Measurements from ENCODE around the gene DOLPP1.

The DOLPP1 gene

GRCh38 chr9:129102791-129103594 lies 22.1 kb downstream of the DOLPP1 start:
- no peaks in the 10 kb centered on the region for H3K9me3 ChIP-seq (ENCODE audit: low read depth, low read length)
- no peak overlapping the region for H3K4me3 ChIP-seq
- TF ChIP-seq POLR2AphosphoS5 (IDR thresholded peaks at IDR 0.05; ENCODE audit: borderline replicate concordance, low read depth, low read length) (no peak), FOXP2 (optimal IDR thresholded peaks at IDR 0.05; ENCODE audit: control extremely low read depth, extremely low read length, insufficient read depth) (no peak), EZH2 (IDR thresholded peaks at IDR 0.05) (no peak)
- no peak for DNase-seq (ENCODE audit: low read depth, low spot score)
- no peak overlapping the region for H3K27ac ChIP-seq
- H3K9ac ChIP-seq (ENCODE audit: insufficient read length), result no peak overlapping the region
- H3K36me3 ChIP-seq (ENCODE audit: insufficient read depth, low read length), result no peaks in the 10 kb centered on the region

- no peak overlapping the region for H3K27ac ChIP-seq
- no peaks in the 10 kb centered on the region for H3K36me3 ChIP-seq (ENCODE audit: insufficient read depth, low read length)
- H3K4me3 ChIP-seq, result no peak overlapping the region
- H3K9ac ChIP-seq (ENCODE audit: insufficient read length), result no peak overlapping the region
- DNase-seq (ENCODE audit: low read depth, low spot score), result no peak
- no peaks in the 10 kb centered on the region for H3K9me3 ChIP-seq (ENCODE audit: low read depth, low read length)
- TF ChIP-seq POLR2AphosphoS5 (IDR thresholded peaks at IDR 0.05; ENCODE audit: borderline replicate concordance, low read depth, low read length) (no peak), FOXP2 (optimal IDR thresholded peaks at IDR 0.05; ENCODE audit: control extremely low read depth, extremely low read length, insufficient read depth) (no peak), EZH2 (IDR thresholded peaks at IDR 0.05) (no peak)
Measured at GRCh38 chr9:129103595-129103965, 22.7 kb downstream of the DOLPP1 start.

GRCh38 chr9:129104051-129104450 lies 23.1 kb downstream of the DOLPP1 start:
- no peak for TF ChIP-seq POLR2AphosphoS5 (IDR thresholded peaks at IDR 0.05; ENCODE audit: borderline replicate concordance, low read depth, low read length)
- TF ChIP-seq FOXP2 (optimal IDR thresholded peaks at IDR 0.05; ENCODE audit: control extremely low read depth, extremely low read length, insufficient read depth), result no peak
- TF ChIP-seq EZH2 (IDR thresholded peaks at IDR 0.05), result no peak
- H3K27ac ChIP-seq, result no peak overlapping the region
- no peaks in the 10 kb centered on the region for H3K9me3 ChIP-seq (ENCODE audit: low read depth, low read length)
- no peak for DNase-seq (ENCODE audit: low read depth, low spot score)
- H3K9ac ChIP-seq (ENCODE audit: insufficient read length), result no peak overlapping the region
- H3K36me3 ChIP-seq (ENCODE audit: insufficient read depth, low read length), result no peaks in the 10 kb centered on the region
- H3K4me3 ChIP-seq, result no peak overlapping the region

DNA sequence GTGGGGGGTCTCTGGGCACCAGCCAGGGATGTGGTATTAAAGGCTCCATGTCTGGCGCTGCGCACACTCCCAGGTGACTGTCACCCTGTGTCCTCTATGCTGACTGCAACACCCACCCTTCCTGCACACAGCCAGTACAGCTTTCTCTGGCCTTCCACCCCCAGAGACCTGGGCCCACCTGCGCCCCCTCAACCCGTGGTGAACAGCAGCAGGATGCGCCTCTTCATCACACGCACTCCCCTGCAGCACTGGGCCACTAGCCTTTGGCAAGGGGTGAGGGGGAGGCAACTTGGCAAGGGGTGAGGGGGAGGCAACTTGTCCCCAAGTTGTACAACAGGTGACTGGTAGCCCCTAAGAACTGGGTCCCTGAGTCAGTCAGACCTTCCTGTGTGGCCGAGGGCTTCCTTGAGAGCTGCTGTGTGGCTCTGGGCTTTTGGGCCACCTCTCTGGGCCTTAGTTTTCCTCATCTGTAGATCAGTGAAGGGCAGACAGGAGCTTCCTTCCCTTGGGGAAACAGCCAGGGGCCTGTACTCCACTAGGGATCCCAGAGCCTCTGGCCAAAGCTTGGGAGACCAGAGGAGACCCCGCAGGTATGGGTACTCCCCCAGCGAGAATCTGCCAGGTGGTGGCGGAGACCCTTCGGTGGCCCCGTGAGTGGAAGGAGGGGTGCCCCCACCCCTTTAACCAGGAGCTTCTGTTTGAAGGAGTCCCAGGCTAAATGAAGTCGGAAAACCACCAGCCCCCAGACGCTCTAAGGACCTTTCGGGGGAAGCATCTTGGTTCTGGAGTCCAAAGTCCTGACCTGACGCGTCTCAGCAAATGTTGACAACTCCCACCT lies 25.2 kb downstream of the DOLPP1 start:
- Histone ChIP-seq H3K27ac (no peak overlapping the region), H3K36me3 (ENCODE audit: insufficient read depth, low read length) (no peaks in the 10 kb centered on the region), H3K9ac (ENCODE audit: insufficient read length) (no peak overlapping the region), H3K4me3 (no peak overlapping the region), H3K9me3 (ENCODE audit: low read depth, low read length) (no peaks in the 10 kb centered on the region)
- DNase-seq (ENCODE audit: low read depth, low spot score), result no peak
- no peak for TF ChIP-seq EZH2 (IDR thresholded peaks at IDR 0.05)
- TF ChIP-seq POLR2AphosphoS5 (IDR thresholded peaks at IDR 0.05; ENCODE audit: borderline replicate concordance, low read depth, low read length), result no peak
- no peak for TF ChIP-seq FOXP2 (optimal IDR thresholded peaks at IDR 0.05; ENCODE audit: control extremely low read depth, extremely low read length, insufficient read depth)

DNA sequence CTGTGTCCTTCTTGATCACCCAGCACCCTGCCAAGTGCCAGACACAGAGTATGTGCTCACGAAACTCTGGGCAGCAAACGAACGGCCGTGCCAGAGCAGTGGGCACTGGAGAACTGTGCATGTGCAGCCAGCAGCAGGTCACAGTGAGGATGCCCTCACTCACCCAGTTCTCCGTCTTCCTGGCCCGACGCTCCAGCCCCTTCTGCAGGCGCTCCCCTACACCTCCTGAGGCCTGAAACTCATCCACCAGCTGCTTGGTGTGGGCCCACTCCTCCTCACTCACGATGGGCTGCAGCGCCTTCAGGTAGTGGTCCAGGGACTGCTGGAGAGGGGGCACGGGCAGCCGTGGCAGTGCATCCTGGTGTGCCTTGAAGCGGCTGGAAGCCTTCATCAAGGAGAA lies 26.7 kb downstream of the DOLPP1 start:
- no peak overlapping the region for H3K9ac ChIP-seq (ENCODE audit: insufficient read length)

DNA sequence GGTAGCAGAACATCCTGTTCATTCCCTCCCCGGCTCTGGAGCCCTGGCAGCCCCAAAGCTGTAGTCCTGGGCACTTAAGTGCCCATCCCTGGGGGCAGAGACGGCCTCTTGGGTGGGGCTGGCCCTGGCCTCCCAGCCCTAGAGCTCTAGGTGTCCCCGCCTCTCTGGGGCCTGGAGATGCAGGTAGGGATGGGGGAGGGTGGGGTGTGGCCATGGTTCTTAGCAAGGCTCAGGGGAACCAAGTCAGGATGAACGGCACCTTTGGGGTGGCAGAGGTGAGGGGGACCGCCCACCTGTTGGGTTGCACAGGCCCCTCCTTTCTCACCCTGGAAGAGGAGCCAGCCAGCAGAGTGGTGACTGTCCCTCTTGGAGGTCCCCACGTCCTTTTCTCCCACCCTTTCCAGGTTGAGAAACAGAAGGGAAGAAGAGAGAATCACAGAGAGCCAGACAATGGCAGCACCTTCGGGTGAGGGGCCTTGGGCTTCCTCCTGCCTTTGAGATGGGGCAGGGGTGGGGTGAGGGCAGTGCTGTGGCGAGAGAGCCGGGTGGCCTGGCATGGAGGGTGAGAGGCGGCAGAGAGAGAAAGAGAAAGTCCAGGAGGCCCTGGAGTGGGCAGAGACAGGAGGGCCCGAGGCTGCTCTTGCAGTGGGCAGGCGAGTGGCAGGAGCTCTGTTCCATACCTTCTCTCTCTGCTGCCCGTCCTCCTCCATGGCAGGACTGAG lies 27.3 kb downstream of the DOLPP1 start:
- no peaks in the 10 kb centered on the region for H3K36me3 ChIP-seq (ENCODE audit: insufficient read depth, low read length)
- H3K27ac ChIP-seq, result no peak overlapping the region
- no peak for DNase-seq (ENCODE audit: low read depth, low spot score)
- no peaks in the 10 kb centered on the region for H3K9me3 ChIP-seq (ENCODE audit: low read depth, low read length)
- H3K9ac ChIP-seq (ENCODE audit: insufficient read length), result no peak overlapping the region
- TF ChIP-seq FOXP2 (optimal IDR thresholded peaks at IDR 0.05; ENCODE audit: control extremely low read depth, extremely low read length, insufficient read depth) (no peak), EZH2 (IDR thresholded peaks at IDR 0.05) (no peak), POLR2AphosphoS5 (IDR thresholded peaks at IDR 0.05; ENCODE audit: borderline replicate concordance, low read depth, low read length) (no peak)
- no peak overlapping the region for H3K4me3 ChIP-seq

More for the DNA sequence above, 26.7 kb downstream of the DOLPP1 start:
- Histone ChIP-seq H3K4me3 (no peak overlapping the region), H3K27ac (no peak overlapping the region), H3K36me3 (ENCODE audit: insufficient read depth, low read length) (no peaks in the 10 kb centered on the region), H3K9me3 (ENCODE audit: low read depth, low read length) (no peaks in the 10 kb centered on the region)
- TF ChIP-seq EZH2 (IDR thresholded peaks at IDR 0.05) (no peak), FOXP2 (optimal IDR thresholded peaks at IDR 0.05; ENCODE audit: control extremely low read depth, extremely low read length, insufficient read depth) (no peak), POLR2AphosphoS5 (IDR thresholded peaks at IDR 0.05; ENCODE audit: borderline replicate concordance, low read depth, low read length) (no peak)
- DNase-seq (ENCODE audit: low read depth, low spot score), result no peak

DNA sequence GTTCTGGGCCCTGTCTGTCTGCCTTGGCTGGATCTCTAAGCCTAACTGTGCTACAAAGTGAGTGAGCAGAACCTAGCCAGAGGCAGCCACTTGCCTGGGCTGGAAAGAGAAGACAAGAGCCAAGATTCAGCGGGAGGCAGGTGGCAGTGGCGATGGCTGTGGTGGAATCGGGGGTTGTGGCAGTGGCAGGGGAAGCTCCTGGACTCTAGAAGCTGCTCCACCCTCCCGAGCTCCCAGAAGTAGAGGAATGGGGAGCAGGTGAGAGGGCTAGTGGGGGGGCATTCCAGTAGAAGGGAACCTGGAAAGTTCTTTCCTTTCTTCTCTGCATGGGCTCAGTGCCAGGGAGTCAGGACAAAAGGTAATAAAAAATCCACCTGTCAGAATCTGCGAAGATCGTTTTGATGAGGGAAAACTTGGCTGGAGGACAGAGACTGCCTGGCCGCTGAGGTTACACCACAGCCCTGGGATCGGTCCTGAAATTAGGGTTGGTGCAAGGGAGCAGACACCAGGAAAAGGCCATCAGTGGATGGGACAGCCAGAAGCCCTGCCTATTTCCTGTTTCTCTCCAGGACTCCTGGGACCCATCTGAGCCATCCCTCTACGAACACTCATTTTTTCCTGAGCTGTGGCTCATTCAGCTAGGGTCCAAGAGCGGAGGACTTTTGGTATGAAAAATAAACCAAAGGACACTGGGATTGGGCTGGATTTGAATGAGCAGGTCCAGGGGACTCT lies 28.1 kb downstream of the DOLPP1 start:
- no peak for DNase-seq (ENCODE audit: low read depth, low spot score)
- no peak overlapping the region for H3K9ac ChIP-seq (ENCODE audit: insufficient read length)
- no peak overlapping the region for H3K27ac ChIP-seq
- TF ChIP-seq FOXP2 (optimal IDR thresholded peaks at IDR 0.05; ENCODE audit: control extremely low read depth, extremely low read length, insufficient read depth) (no peak), EZH2 (IDR thresholded peaks at IDR 0.05) (no peak), POLR2AphosphoS5 (IDR thresholded peaks at IDR 0.05; ENCODE audit: borderline replicate concordance, low read depth, low read length) (no peak)
- H3K4me3 ChIP-seq, result no peak overlapping the region
- H3K9me3 ChIP-seq (ENCODE audit: low read depth, low read length), result no peaks in the 10 kb centered on the region
- no peaks in the 10 kb centered on the region for H3K36me3 ChIP-seq (ENCODE audit: insufficient read depth, low read length)
